Lower leg skin (tissue), 3 donors: ENCODE measurements around the gene NPRL2.

Experiments
- POLR2A ChIP-seq, 2 donors: fragments of 450-650 bp; IDR thresholded peaks; one replicate each; pipeline ENCODE4 v1.6.1; 2016 to 2017; ENCODE audit warnings: antibody characterized with exemption in 2 of 2, mild to moderate bottlenecking in 1 of 2, moderate library complexity in 1 of 2
- TF ChIP-seq, protein P1 (sequence below), 3 donors: fragments of 450-650 bp; IDR thresholded peaks; one replicate each; pipeline ENCODE4 v1.5.1; 2016; ENCODE audit warnings: antibody characterized with exemption in 3 of 3, mild to moderate bottlenecking in 3 of 3, moderate library complexity in 2 of 3

- TF ChIP-seq, protein P1, sequence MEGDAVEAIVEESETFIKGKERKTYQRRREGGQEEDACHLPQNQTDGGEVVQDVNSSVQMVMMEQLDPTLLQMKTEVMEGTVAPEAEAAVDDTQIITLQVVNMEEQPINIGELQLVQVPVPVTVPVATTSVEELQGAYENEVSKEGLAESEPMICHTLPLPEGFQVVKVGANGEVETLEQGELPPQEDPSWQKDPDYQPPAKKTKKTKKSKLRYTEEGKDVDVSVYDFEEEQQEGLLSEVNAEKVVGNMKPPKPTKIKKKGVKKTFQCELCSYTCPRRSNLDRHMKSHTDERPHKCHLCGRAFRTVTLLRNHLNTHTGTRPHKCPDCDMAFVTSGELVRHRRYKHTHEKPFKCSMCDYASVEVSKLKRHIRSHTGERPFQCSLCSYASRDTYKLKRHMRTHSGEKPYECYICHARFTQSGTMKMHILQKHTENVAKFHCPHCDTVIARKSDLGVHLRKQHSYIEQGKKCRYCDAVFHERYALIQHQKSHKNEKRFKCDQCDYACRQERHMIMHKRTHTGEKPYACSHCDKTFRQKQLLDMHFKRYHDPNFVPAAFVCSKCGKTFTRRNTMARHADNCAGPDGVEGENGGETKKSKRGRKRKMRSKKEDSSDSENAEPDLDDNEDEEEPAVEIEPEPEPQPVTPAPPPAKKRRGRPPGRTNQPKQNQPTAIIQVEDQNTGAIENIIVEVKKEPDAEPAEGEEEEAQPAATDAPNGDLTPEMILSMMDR (IDR thresholded peaks at IDR 0.05) = no peak
- no peak for TF ChIP-seq POLR2A (IDR thresholded peaks at IDR 0.05)
These were observed 14.1 kb upstream of the NPRL2 start for GRCh38 chr3:50364573-50365079.
